ENCODE results near the gene TTC17. TPM values are rescaled to one million over a fixed set of nuclear protein-coding genes. Genes with fewer than 3 reads are reported as not detected.

TTC17 gene
- total and polyA plus RNA-seq, 9 of the 15 experiments (the other 6 are each of a cell fraction or from before 2014, with no cell fraction given), result 19.7 to 99.1 (median 53.3) TPM

DNA sequence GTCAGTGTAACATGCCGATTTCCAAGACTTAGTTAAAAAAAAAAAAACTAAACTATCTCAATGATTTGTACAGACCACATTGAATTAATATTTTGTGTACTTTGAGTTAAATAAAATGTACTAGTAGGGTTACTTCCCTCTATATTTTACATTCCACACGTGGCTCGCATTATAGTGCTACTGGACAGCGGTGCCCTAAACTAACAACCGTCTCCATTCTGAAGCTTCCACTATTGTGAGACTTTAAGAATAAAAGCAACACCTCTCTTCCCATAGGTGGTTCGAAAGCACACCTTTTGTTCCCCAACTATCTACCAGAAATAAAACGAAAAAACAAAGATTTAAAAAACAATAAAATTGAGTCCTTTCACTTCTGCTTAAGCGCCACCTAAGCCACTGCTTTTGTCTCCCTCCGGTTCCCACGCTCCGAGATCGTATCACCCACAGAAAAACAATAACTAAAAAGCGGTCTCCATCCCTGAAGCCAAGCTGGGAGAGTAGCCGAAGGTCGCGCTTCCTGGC, 380 bp upstream of the TTC17 start (continued):
- TF ChIP-seq, protein P1, sequence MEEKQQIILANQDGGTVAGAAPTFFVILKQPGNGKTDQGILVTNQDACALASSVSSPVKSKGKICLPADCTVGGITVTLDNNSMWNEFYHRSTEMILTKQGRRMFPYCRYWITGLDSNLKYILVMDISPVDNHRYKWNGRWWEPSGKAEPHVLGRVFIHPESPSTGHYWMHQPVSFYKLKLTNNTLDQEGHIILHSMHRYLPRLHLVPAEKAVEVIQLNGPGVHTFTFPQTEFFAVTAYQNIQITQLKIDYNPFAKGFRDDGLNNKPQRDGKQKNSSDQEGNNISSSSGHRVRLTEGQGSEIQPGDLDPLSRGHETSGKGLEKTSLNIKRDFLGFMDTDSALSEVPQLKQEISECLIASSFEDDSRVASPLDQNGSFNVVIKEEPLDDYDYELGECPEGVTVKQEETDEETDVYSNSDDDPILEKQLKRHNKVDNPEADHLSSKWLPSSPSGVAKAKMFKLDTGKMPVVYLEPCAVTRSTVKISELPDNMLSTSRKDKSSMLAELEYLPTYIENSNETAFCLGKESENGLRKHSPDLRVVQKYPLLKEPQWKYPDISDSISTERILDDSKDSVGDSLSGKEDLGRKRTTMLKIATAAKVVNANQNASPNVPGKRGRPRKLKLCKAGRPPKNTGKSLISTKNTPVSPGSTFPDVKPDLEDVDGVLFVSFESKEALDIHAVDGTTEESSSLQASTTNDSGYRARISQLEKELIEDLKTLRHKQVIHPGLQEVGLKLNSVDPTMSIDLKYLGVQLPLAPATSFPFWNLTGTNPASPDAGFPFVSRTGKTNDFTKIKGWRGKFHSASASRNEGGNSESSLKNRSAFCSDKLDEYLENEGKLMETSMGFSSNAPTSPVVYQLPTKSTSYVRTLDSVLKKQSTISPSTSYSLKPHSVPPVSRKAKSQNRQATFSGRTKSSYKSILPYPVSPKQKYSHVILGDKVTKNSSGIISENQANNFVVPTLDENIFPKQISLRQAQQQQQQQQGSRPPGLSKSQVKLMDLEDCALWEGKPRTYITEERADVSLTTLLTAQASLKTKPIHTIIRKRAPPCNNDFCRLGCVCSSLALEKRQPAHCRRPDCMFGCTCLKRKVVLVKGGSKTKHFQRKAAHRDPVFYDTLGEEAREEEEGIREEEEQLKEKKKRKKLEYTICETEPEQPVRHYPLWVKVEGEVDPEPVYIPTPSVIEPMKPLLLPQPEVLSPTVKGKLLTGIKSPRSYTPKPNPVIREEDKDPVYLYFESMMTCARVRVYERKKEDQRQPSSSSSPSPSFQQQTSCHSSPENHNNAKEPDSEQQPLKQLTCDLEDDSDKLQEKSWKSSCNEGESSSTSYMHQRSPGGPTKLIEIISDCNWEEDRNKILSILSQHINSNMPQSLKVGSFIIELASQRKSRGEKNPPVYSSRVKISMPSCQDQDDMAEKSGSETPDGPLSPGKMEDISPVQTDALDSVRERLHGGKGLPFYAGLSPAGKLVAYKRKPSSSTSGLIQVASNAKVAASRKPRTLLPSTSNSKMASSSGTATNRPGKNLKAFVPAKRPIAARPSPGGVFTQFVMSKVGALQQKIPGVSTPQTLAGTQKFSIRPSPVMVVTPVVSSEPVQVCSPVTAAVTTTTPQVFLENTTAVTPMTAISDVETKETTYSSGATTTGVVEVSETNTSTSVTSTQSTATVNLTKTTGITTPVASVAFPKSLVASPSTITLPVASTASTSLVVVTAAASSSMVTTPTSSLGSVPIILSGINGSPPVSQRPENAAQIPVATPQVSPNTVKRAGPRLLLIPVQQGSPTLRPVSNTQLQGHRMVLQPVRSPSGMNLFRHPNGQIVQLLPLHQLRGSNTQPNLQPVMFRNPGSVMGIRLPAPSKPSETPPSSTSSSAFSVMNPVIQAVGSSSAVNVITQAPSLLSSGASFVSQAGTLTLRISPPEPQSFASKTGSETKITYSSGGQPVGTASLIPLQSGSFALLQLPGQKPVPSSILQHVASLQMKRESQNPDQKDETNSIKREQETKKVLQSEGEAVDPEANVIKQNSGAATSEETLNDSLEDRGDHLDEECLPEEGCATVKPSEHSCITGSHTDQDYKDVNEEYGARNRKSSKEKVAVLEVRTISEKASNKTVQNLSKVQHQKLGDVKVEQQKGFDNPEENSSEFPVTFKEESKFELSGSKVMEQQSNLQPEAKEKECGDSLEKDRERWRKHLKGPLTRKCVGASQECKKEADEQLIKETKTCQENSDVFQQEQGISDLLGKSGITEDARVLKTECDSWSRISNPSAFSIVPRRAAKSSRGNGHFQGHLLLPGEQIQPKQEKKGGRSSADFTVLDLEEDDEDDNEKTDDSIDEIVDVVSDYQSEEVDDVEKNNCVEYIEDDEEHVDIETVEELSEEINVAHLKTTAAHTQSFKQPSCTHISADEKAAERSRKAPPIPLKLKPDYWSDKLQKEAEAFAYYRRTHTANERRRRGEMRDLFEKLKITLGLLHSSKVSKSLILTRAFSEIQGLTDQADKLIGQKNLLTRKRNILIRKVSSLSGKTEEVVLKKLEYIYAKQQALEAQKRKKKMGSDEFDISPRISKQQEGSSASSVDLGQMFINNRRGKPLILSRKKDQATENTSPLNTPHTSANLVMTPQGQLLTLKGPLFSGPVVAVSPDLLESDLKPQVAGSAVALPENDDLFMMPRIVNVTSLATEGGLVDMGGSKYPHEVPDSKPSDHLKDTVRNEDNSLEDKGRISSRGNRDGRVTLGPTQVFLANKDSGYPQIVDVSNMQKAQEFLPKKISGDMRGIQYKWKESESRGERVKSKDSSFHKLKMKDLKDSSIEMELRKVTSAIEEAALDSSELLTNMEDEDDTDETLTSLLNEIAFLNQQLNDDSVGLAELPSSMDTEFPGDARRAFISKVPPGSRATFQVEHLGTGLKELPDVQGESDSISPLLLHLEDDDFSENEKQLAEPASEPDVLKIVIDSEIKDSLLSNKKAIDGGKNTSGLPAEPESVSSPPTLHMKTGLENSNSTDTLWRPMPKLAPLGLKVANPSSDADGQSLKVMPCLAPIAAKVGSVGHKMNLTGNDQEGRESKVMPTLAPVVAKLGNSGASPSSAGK (IDR thresholded peaks at IDR 0.05), result peak; percentile 51
- TF ChIP-seq MAFF (IDR thresholded peaks at IDR 0.05; ENCODE audit: low read length) (no peak), SIN3A (IDR thresholded peaks at IDR 0.05; ENCODE audit: borderline replicate concordance in 2 of 2, control insufficient read depth in 1 of 2, low read depth in 2 of 2, low read length in 2 of 2) (no peak), HNRNPK (IDR thresholded peaks at IDR 0.05; ENCODE audit: low read depth, low read length, poor library complexity, severe bottlenecking) (no peak), CHD1 (IDR thresholded peaks at IDR 0.05; ENCODE audit: low read length) (peak; percentile 5), GABPA (tag; conservative IDR thresholded peaks at IDR 0.05; ENCODE audit: low read depth) (0 out of 2 replicates have a peak, but pooled peaks have one; percentile 75), ZBTB43 (CRISPR knock-in tag; IDR thresholded peaks at IDR 0.05) (no peak)
- TF ChIP-seq, protein P2, sequence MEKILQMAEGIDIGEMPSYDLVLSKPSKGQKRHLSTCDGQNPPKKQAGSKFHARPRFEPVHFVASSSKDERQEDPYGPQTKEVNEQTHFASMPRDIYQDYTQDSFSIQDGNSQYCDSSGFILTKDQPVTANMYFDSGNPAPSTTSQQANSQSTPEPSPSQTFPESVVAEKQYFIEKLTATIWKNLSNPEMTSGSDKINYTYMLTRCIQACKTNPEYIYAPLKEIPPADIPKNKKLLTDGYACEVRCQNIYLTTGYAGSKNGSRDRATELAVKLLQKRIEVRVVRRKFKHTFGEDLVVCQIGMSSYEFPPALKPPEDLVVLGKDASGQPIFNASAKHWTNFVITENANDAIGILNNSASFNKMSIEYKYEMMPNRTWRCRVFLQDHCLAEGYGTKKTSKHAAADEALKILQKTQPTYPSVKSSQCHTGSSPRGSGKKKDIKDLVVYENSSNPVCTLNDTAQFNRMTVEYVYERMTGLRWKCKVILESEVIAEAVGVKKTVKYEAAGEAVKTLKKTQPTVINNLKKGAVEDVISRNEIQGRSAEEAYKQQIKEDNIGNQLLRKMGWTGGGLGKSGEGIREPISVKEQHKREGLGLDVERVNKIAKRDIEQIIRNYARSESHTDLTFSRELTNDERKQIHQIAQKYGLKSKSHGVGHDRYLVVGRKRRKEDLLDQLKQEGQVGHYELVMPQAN (IDR thresholded peaks at IDR 0.05; ENCODE audit: borderline replicate concordance), result peak; percentile 36; the same call in 1 of the 2 replicates

All from K562 (cell line).